CD4-positive, alpha-beta T cell treated with Interferon alpha-2 for 1 hour (primary cell): Measurements from ENCODE around the gene PYY.
"Not testable (repeated sequence)": the region's sequence is repeated elsewhere in the genome, so short reads cannot be mapped to it uniquely, and the experiment has no call there.

ENCODE experiments used
- DNase-seq, 2 donors: peaks; one replicate each; pipeline ENCODE4 v3.0.0-alpha.2; 2020 to 2022

The PYY gene

DNA sequence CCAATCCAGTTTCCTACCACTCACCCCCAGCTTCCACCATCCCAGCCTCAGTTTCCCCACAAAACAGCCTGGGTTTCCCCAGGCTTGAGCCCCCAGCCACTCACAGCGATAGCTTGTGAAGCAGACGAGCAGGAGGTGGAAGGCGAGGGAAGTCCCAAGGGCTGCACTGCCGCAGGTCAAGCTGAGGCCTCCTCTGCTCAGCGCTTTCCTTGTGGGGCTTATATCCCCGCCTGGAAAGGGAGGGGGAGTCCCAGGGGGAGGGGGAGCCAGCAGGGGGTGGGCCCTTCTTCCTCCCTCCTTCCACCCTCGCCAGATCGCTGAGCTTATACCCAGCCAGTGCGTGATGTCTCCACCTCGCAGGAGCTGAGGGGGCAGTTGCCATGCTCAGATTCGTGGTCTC lies at the start of gene PYY:
PYY (minus strand) TSS at position 195 of the 400 bp plus-strand sequence. CDS start 457 bp downstream, outside the sequence.
- no peak for DNase-seq

DNA sequence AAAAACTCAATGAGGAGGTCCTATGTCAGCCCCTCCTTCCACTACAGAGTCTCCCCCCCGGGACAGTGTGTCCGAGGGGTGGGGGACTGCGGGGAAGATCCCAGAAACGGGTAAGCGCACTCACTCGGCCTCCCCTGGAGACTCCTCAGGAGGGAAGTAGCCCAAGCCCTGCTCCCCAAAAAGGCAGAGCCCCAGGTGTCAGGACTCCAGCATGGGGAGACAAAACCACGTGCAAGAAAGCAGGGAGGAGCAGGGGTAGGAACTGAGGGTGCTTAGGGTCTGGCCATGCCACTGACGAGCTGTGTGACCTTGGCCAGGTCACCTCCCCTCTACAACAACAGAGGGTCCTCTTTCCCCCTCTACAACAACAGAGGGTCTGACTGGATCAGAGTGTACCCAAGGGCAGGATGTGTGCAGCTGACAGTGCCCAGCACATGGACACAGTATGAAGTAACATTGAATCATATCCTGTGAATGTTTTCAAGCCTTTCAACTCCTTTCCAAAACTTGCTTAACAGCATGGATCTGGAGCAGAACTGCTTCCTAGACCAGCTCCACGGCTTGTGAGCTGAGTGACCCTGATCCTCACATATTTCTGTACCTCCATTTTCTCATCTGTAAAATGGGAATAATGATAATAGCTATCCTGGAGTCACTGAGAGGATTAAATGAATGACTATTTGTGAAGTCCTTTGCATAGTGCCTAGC lies 48.6 kb upstream of the PYY start:
- no peak for DNase-seq

- DNase-seq, result no peak
Observed at GRCh38 chr17:44001461-44001920, 47.8 kb upstream of the PYY start.

GRCh38 chr17:44000871-44001460 lies 47.2 kb upstream of the PYY start:
- no peak for DNase-seq

- no peak for DNase-seq
Observed at GRCh38 chr17:44000141-44000860, 46.6 kb upstream of the PYY start.

- no peak for DNase-seq
Observed at GRCh38 chr17:43999024-43999423, 45.3 kb upstream of the PYY start.

GRCh38 chr17:43998552-43998951 lies 44.8 kb upstream of the PYY start:
- DNase-seq, result no peak

- DNase-seq, result not testable (repeated sequence)
Observed at GRCh38 chr17:43997180-43997579, 43.4 kb upstream of the PYY start.

DNA sequence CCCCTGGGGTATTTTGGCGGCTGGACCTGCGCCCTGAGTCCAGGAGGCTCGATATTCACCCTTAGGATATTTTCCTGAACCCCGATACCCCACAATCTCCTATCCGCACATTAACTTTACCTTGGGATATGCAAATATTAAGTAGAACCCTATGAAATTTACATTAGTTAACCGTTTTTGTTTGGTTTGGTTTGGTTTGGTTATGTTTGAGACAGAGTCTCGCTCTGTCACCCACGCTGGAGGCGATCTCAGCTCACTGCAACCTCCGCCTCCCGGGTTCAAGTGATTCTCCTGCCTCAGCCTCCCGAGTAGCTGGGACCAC lies 41.4 kb upstream of the PYY start:
- no peak for DNase-seq

- peak; percentile 63 to 73 for DNase-seq
Observed at GRCh38 chr17:43994272-43995149, 40.8 kb upstream of the PYY start.

DNA sequence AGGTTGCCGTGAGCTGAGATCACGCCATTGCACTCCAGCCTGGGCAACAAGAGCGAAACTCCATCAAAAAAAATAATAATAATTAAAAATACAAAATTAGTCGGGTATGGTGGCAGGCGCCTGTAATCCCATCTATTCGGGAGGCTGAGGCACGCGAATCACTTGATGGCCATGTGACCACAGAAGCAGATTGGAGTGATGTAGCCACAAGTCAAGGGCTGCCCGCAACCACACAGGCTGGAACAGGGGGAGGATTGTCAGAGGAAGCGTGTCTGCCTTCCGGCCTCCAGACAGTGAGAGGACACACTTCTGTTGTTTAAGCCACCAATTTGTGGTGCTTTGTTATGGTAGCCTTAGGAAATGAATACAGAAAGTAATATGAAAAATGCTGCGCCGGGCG lies 38.9 kb upstream of the PYY start:
- DNase-seq, result no peak

DNA sequence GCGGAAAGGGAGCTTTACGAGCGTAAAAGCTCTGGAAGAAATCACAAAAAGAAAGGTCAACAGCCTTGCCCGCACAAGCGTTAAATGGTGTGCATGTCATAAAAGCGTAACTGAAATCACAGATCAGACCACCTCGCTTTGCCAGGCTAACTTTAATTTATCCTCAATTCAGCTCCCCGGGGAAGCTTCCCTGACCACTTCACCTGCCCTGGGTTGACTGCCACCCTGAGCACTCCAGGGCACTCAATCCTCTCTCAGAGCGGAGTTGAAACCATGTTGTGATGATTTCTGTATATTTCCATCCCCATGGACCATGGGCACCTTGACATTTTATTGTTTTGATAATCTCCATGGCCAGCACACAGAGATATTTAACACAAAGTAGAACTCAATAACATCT lies 34.6 kb upstream of the PYY start:
- no peak for DNase-seq

DNA sequence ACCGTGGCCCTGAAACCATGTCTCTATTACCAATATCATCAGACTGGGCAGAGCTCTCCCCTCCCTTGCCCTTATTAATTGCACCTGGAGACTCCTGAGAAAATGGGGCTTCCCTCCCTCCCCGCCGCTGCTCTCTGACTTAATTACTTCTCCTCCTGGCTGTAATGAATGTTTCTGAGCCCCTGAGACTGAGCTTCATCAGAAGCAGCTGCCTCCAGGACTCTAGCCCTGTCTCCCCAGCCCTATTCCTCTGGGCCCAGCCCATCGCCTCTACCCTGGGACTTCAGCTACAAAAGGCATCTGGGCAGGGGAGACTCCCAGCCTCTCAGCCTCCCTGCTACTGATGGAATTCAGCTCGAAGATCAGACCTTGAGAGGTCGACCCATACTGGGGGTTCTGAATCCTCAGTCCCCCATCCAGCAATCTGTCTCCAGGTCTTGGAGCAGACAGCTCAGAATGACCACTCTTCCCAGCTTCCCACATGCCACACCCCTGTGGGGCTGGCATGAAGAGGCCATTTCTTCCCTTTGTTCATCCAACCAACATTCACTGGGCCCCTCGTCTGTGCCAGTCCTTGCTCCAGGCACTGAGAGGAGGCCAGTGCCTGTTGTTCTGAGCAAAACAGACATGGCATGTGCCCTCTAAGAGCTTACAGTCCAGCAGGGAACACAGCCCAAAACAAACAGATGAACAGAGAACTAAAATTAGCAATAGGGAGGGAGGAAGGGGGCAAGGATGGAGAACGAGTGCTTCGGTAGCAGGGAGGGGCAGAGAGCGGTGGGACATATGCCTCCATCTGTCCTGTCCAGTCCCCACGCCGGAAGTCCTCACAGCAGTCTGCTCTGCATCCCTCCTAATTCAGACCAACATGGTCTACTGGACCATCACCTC lies 33.6 kb upstream of the PYY start:
- DNase-seq, result no peak

DNA sequence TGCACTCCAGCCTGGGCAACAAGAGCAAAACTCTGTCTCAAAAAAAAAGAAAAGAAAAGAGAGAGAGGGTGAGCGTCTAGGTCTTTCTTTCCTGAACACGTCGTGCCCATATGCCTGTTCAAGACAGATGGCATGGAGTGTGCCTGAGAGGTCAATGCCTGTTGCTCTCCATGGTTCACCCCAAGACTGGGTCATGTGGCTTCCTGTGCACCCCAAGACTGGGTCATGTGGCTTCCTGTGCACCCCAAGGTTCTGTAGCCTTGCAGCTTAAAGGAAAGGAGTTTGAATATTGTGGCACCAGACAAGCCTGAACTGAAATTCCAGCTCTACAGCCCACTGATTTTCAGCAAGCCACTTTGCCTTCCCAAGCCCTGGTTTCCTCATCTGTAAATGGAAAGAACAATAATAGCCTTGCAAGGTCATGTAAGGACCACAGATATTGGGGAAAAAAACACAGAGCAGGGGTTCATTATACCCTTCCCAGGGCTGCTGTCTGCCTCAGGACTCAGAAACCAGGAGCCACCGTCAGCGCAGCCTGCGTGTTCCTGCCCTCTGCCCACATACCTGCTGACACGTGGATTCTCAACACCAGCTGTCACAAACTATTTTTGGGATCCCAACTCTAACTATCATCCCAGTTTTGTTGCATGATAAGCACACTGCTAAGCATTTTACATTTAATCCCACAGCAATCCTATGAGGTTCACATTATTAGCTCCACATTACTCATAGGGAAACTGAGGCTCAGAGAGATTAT lies 32.7 kb upstream of the PYY start:
- no peak for DNase-seq

DNA sequence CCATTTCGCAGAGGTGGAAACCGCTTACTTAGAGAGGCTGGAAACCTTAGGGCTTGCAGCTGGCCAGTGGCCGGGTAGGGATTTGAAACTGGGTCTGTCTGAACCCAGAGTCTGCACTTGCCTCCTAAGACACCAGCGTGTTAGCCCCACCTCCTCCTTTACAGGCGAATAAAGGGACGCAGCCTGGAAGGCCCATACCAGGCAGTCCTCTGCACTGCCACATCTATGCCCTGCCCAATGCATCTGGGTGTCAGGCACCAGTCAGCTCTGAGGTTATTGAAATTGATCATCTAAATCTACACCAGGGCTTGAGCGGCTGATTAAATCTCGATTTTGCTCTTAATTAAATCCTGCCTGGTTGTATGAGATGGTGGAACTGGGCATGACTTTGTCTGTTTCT lies 30.8 kb upstream of the PYY start:
- no peak for DNase-seq

- DNase-seq, result no peak
Observed at GRCh38 chr17:43983515-43984411, 30.0 kb upstream of the PYY start.

GRCh38 chr17:43983196-43983514 lies 29.4 kb upstream of the PYY start:
- no peak for DNase-seq

DNA sequence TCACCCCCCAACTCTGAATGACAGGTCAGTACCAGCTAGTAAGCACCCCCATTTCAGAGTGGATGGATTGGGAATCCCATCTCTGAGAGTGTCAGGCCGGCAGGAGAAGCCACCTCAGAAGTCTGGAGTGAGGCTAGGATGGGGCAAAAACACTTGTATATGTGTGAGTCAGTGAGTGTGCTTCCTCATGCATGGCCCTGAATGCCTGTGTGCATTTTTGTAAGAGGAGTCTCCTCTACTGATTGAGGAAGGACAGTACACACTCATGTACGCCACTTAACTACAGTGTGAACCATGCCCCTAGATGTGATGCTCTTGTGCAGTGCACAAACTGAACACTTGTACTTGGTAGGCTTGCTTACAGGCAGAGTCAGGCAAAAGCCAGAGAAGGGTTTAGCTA lies 28.4 kb upstream of the PYY start:
- DNase-seq, result no peak

- DNase-seq, result no peak
Observed at GRCh38 chr17:43979671-43980070, 25.9 kb upstream of the PYY start.

DNA sequence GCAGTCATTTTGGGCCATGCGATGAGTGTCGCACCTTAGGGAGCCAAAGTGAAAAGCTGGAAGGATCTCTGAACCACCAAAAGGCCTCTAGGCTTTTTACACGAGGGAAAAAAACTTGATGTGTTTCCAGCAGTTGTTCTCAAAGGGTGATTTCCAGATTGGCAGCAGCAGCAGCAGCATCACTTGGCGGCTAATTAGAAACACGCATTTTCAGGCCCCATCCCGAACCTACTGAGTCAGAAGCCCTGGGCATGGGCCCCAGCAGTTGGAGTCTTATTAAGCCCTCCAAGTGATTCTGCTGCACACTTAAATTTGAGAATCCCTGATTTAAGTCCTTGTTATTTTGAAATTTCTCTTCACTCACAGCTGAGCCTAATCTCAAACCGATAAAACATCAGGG lies 25.3 kb upstream of the PYY start:
- DNase-seq, result no peak

GRCh38 chr17:43978078-43978477 lies 24.3 kb upstream of the PYY start:
- DNase-seq, result no peak
